HepG2 (cell line): ENCODE measurements around the gene ERBB4. TPM values are rescaled to one million over a fixed set of nuclear protein-coding genes. Genes with fewer than 3 reads are reported as not detected.

Experiments
- ATAC-seq: fragments of 200-7000 bp; cut with Tn5 transposase; 3 replicates; pipeline ENCODE4 v1.9.1; 2020; ENCODE audit warnings: mild to moderate bottlenecking, moderate library complexity
- BruUV-seq: library from RNA; stranded (reverse); fragments of 400-500 nt; replicated peaks from 2 replicates; lab custom pipeline; 2021; lab: Mats Ljungman, UMichigan
- CTCF ChIA-PET: fragments of 300-600 bp; formaldehyde crosslinking; extraction: SDS; loops from one replicate; lab custom pipeline; 2021; ENCODE audit warnings: low total read pairs, inconsistent platforms, low intra/inter-chr PET ratio; lab: Yijun Ruan, JAX
- POLR2A ChIA-PET: fragments of 350-600 bp; sonication (Branson Sonifier 250); formaldehyde crosslinking; loops from one replicate; lab custom pipeline; 2020; ENCODE audit warnings: antibody characterized with exemption, inconsistent platforms; lab: Yijun Ruan, JAX
- DNase-seq: peaks from one replicate; pipeline ENCODE4 v3.0.0-alpha.2; 2015; ENCODE audit warnings: low spot score
- FAIRE-seq: peaks from 3 replicates; lab custom pipeline; 2011; peaks lifted over from hg19 to GRCh38; lab: Jason Lieb, UNC
- H2AFZ ChIP-seq: one replicate; pipeline ENCODE4 v1.6.1; 2011; ENCODE audit warnings: low read length, inconsistent platforms
- H3K27ac ChIP-seq: fragments of 300-600 bp; 3 replicates; pipeline ENCODE4 v1.8.0; 2011; ENCODE audit warnings: mixed run types, mild to moderate bottlenecking, mixed read lengths, low read length, inconsistent platforms; ENCODE audit not compliant: insufficient read depth; ENCODE audit errors: extremely low read length
- H3K27me3 ChIP-seq, 2 experiments: fragments of 200-600 bp in 1 of 2; 2 replicates in 1 of 2; 3 replicates in 1 of 2; pipeline versions ENCODE4 v1.6.0 to v1.8.0; 2011; ENCODE audit warnings: low read length in 2 of 2, mild to moderate bottlenecking in 2 of 2, moderate library complexity in 2 of 2, inconsistent platforms in 1 of 2; ENCODE audit not compliant: insufficient read depth in 2 of 2, control insufficient read depth in 1 of 2
- H3K36me3 ChIP-seq, 2 experiments: fragments of 200-600 bp in 1 of 2; replicated peaks in 1 of 2; 2 replicates in 1 of 2; 3 replicates in 1 of 2; pipeline versions ENCODE4 v1.5.1 to v1.8.0; 2011; ENCODE audit warnings: low read length in 2 of 2, inconsistent platforms in 1 of 2; ENCODE audit not compliant: insufficient read depth in 2 of 2, control insufficient read depth in 1 of 2
- H3K4me1 ChIP-seq: 2 replicates; pipeline ENCODE4 v1.5.1; 2012; ENCODE audit warnings: low read length, inconsistent platforms; ENCODE audit not compliant: insufficient read depth
- H3K4me2 ChIP-seq: 2 replicates; pipeline ENCODE4 v1.6.0; 2011; ENCODE audit warnings: low read depth, low read length, inconsistent platforms
- H3K4me3 ChIP-seq, 3 experiments: fragments of 200-600 bp in 1 of 3; sonication (generic), shearing (Covaris generic) in 1 of 3; replicated peaks in 1 of 3; 2 replicates each; pipeline ENCODE4 v1.5.1; 2011 to 2016; ENCODE audit warnings: low read length in 3 of 3, inconsistent platforms in 2 of 3, low read depth in 2 of 3, mild to moderate bottlenecking in 2 of 3, control low read depth in 1 of 3, mixed read lengths in 1 of 3; ENCODE audit not compliant: insufficient read depth in 1 of 3
- H3K79me2 ChIP-seq: one replicate; pipeline ENCODE4 v1.6.1; 2011; ENCODE audit warnings: low read length, inconsistent platforms; ENCODE audit not compliant: insufficient read depth
- H3K9ac ChIP-seq: 2 replicates; pipeline ENCODE4 v1.6.0; 2011; ENCODE audit warnings: mild to moderate bottlenecking, low read depth, low read length, inconsistent platforms; ENCODE audit not compliant: insufficient read depth
- H3K9me3 ChIP-seq: 2 replicates; pipeline ENCODE4 v1.5.1; 2012; ENCODE audit warnings: mild to moderate bottlenecking, low read length
- H4K20me1 ChIP-seq: 2 replicates; pipeline ENCODE4 v1.6.0; 2011; ENCODE audit warnings: inconsistent platforms, mild to moderate bottlenecking, low read length, moderate library complexity; ENCODE audit not compliant: insufficient read depth
- MLXIP ChIP-seq: sonication (generic); formaldehyde crosslinking; IDR thresholded peaks from 2 replicates; pipeline ENCODE4 v1.9.0; 2021; ENCODE audit warnings: missing genetic modification reagents, borderline replicate concordance
- PBX2 ChIP-seq: IDR thresholded peaks from 2 replicates; pipeline ENCODE4 v1.6.1; 2016; ENCODE audit warnings: control low read depth
- PRDM10 ChIP-seq: sonication (generic); formaldehyde crosslinking; IDR thresholded peaks from 2 replicates; pipeline ENCODE4 v1.4.0; 2020; ENCODE audit warnings: low read depth, missing genetic modification reagents
- SETDB1 ChIP-seq: sonication (generic); formaldehyde crosslinking; IDR thresholded peaks from 2 replicates; pipeline ENCODE4 v1.5.1; 2020; ENCODE audit warnings: missing genetic modification reagents, mild to moderate bottlenecking, borderline replicate concordance
- STAT6 ChIP-seq: sonication (generic); formaldehyde crosslinking; IDR thresholded peaks from 2 replicates; pipeline ENCODE4 v1.4.0; 2020; ENCODE audit warnings: missing genetic modification reagents, mild to moderate bottlenecking, borderline replicate concordance
- ZFP41 ChIP-seq: sonication (generic); formaldehyde crosslinking; IDR thresholded peaks from 2 replicates; pipeline ENCODE4 v1.4.0; 2020; ENCODE audit warnings: mild to moderate bottlenecking, missing genetic modification reagents, borderline replicate concordance
- ZNF20 ChIP-seq: sonication (generic); formaldehyde crosslinking; IDR thresholded peaks from 2 replicates; pipeline ENCODE4 v1.4.0; 2020; ENCODE audit warnings: mild to moderate bottlenecking, moderate library complexity, missing genetic modification reagents
- ZNF207 ChIP-seq: fragments of 450-650 bp; IDR thresholded peaks from 2 replicates; pipeline ENCODE4 v1.6.1; 2016; ENCODE audit warnings: antibody characterized with exemption, borderline replicate concordance
- WGBS: methylation state at CpG from one replicate; pipeline ENCODE4 v1.1.6; 2017; ENCODE audit warnings: low lambda C conversion rate; 5-methylcytosine and 5-hydroxymethylcytosine counted together
- in situ Hi-C: cut with HindIII; loops from 2 replicates; pipeline ENCODE4 v1.10.0; 2017; ENCODE audit warnings: low pct_unique_long_range_greater_than_20kb; ENCODE audit not compliant: extremely low pct_ligation_motif_present
- intact Hi-C: fragments of 100-400 bp; cut with micrococcal nuclease; formaldehyde crosslinking; loops from one replicate; pipeline ENCODE4 v1.10.0; 2022; ENCODE audit not compliant: unreplicated experiment
- polyA plus RNA-seq, 8 experiments: library from polyadenylated mRNA; depleted of rRNA in 3 of 8; stranded (reverse) in 7 of 8; unstranded in 1 of 8; fragments of >200 nt; fragmentation: Illumina TruSeq in 4 of 8; extraction: Trizol in 4 of 8; gene quantifications; 2 replicates each; pipeline versions ENCODE4 v1.2.1 to v1.2.3, GENCODE V29; 2011 to 2016; ENCODE audit warnings: low read depth in 4 of 8, missing spikeins in 1 of 8, mixed read lengths in 1 of 8; ENCODE audit not compliant: insufficient read depth in 1 of 8
- total RNA-seq, 5 experiments: library from RNA; depleted of rRNA; stranded (reverse); fragments of >200 nt; fragmentation: Illumina TruSeq; extraction: Trizol; gene quantifications; 2 replicates each; pipeline ENCODE4 v1.2.3, GENCODE V29; 2016; ENCODE audit warnings: low read depth in 1 of 5

ERBB4 gene
- total and polyA plus RNA-seq, 2 of the 13 experiments (the other 11 are each of a cell fraction or from before 2014, with no cell fraction given): not detected

GRCh38 chr2:212359425-212360067 is 179.1 kb downstream of the ERBB4 start:
- FAIRE-seq (peak; percentile 91), ATAC-seq (peak; percentile 100), DNase-seq (peak; percentile 97)
- WGBS: 3% methylated on average over 3 of the region's 3 CpGs
- intact Hi-C loops: loop anchor here (1.0 kb wide), 2 partner anchors 89 to 93 kb away; no protein-coding TSS in a partner anchor
- in situ Hi-C loops: loop anchor here (10.0 kb wide), 1 partner anchor 85 kb away; no protein-coding TSS in a partner anchor
- Histone ChIP-seq H3K4me1 (peaks cover 55% of the 10 kb centered on the region), H3K27me3 (no peaks in the 10 kb centered on the region), H3K9me3 (no peaks in the 10 kb centered on the region), H2AFZ (no peak overlapping the region), H4K20me1 (no peaks in the 10 kb centered on the region), H3K79me2 (no peaks in the 10 kb centered on the region), H3K9ac (peak overlapping the region; percentile 28), H3K27ac (peak overlapping the region; percentile 56), H3K4me2 (peak overlapping the region; percentile 30), H3K4me3 (peak overlapping the region in 2 of 3 experiments; percentile 8 to 20; a peak in 2 of 6 replicates), H3K36me3 (no peaks in the 10 kb centered on the region)
- ChIA-PET POLR2A (no interaction called here), CTCF (no interaction called here)
- no TSS peak for BruUV-seq
- TF ChIP-seq STAT6 (CRISPR knock-in tag): no peak
- no peak for TF ChIP-seq ZNF20
- TF ChIP-seq PRDM10 (CRISPR knock-in tag): no peak
- no peak for TF ChIP-seq SETDB1 (CRISPR knock-in tag)
- TF ChIP-seq MLXIP (CRISPR knock-in tag): no peak
- no peak for TF ChIP-seq PBX2 (CRISPR knock-in tag)
- no peak for TF ChIP-seq ZNF207
- no peak for TF ChIP-seq ZFP41 (CRISPR knock-in tag)
